GM10266 (cell line): ENCODE data around the gene CDK4.
"Not testable (repeated sequence)": the region's sequence is repeated elsewhere in the genome, so short reads cannot be mapped to it uniquely, and the experiment has no call there.

Source experiments
- DNase-seq: peaks from one replicate; pipeline ENCODE4 v3.0.0; 2012; ENCODE audit errors: extremely low spot score
- CTCF ChIP-seq: IDR thresholded peaks from 2 replicates; pipeline ENCODE4 v1.5.1; 2012; ENCODE audit warnings: mild to moderate bottlenecking, low read depth; ENCODE audit not compliant: control insufficient read depth, insufficient read depth; ENCODE audit errors: missing control alignments

Gene CDK4

DNA sequence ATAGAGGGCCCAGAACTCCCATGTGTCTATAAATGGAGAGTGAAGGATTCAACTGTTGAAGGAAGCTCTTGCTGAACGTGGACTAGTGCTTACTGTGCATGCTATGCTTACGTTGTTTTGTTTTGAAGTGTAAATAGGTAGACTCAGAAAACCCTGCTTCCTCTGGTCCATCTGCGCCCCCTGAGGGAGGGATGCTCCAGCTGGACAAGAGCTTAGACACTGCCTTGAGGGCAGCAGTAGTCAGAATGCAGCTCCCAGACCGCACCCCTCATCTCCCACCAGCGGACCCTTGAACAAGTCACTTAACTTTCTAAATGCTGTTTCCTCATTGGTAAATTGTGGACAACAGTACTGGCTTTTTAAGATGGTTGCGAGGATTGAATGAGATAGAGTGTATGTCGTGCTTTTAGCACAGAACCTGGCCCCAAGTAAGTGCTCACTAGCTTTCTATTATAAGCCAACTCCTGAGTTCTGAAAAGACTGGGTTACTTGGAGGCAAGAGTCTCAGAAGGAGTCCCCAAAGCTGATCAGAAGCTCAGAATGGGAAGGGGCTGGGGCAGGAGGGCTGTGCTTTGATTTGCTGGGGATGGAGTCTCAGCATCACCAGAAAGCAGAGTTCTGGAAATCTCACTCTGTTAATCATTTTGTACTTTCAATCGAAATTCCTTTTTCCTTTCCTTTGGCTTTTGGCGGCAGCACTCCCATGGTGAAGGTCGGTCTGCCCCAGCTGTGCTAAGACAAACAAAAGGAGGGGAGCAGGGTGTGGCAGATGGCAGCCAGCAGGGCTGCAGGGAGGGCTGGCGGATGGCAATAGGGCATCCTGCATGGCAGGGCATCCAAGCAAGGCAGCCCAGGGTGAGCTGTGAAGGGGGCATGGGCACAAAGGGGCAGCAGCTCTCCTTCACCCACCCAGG is 29.1 kb downstream of the CDK4 start:
- no peak for DNase-seq
- TF ChIP-seq CTCF: no peak

- not testable (repeated sequence) for DNase-seq
Measured at GRCh38 chr12:57721846-57722608, 30.1 kb downstream of the CDK4 start.

DNA sequence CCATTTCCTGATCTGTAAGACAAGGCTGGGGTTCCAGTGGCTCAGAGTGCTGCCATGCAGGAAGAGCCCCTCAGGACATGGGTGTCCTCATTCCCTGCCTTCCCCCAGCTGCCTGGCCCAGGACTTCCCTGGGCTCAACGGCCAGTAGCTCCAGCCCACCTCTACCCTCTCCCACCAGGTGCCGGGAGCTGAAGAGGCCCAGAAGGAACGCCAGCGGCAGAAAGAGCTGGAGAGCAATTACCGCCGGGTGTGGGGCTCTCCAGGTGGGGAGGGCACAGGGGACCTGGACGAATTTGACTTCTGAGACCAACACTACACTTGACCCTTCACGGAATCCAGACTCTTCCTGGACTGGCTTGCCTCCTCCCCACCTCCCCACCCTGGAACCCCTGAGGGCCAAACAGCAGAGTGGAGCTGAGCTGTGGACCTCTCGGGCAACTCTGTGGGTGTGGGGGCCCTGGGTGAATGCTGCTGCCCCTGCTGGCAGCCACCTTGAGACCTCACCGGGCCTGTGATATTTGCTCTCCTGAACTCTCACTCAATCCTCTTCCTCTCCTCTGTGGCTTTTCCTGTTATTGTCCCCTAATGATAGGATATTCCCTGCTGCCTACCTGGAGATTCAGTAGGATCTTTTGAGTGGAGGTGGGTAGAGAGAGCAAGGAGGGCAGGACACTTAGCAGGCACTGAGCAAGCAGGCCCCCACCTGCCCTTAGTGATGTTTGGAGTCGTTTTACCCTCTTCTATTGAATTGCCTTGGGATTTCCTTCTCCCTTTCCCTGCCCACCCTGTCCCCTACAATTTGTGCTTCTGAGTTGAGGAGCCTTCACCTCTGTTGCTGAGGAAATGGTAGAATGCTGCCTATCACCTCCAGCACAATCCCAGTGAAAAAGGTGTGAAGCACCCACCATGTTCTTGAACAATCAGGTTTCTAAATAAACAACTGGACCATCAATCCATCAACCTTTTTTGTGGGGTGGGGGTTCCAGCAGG is 31.2 kb downstream of the CDK4 start:
- no peak for TF ChIP-seq CTCF
- no peak for DNase-seq

DNA sequence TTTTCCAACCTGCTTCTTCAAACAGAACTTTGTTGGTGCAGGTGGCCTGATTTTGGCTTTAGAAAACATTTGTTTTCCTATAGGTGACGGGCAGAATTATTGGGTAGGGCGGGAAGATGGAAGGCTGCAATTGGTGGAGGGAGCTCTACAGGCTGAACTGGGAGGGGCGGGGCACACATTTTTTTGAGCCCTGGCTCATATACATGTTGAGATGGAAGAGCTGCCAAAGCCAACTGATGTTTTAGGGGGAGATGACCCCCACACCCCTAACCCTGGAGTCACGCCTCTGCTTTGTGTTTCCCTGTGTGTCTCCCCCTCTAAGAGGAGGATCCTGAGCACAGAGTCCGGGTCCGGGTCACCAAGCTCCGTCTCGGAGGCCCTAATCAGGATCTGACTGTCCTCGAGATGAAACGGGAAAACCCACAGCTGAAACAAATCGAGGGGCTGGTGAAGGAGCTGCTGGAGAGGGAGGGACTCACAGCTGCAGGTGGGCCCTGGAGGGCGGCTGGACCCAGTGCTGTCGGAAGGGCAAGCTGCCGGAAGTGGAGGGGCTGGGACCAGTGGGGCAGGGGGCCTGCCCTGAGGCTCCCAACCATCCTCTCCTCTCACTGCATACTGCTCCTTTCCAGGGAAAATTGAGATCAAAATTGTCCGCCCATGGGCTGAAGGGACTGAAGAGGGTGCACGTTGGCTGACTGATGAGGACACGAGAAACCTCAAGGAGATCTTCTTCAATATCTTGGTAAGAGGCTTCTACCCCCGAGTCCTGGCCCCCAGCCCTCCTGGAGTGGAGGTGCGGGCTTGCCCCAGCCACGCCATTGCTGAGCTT is 32.1 kb downstream of the CDK4 start:
- DNase-seq: no peak
- TF ChIP-seq CTCF: no peak

- no peak for DNase-seq
- no peak for TF ChIP-seq CTCF
Measured at GRCh38 chr12:57718641-57719528, 33.2 kb downstream of the CDK4 start.

DNA sequence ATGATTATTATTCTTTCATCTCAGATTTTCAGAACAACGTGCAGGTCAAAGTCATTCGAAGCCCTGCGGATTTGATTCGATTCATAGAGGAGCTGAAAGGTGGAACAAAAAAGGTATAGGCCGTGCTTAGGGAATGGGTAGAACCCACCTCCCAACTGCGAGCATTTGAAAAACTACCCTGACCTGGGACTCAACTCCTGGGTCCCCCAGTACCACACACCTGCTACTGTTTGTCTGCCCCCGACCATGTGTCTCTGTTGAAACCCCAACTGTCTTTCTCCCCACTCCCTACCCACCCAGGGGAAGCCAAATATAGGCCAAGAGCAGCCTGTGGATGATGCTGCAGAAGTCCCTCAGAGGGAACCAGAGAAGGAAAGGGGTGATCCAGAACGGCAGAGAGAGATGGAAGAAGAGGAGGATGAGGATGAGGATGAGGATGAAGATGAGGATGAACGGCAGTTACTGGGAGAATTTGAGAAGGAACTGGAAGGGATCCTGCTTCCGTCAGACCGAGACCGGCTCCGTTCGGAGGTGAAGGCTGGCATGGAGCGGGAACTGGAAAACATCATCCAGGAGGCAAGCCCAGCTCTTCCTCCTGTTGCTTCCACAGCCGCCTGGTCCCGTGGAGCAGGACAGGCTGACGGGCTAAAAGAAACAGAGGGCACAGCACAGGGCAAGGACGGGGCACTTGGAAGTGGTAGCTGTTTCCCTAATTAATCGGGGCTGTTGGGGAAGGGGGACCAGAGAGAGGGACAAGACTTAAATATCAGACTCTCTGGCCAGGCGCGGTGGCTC is 34.1 kb downstream of the CDK4 start:
- TF ChIP-seq CTCF: no peak
- DNase-seq: no peak
